LHCN-M2 (cell line): ENCODE data around the gene MANBA. TPM values are rescaled to one million over a fixed set of nuclear protein-coding genes. Genes with fewer than 3 reads are reported as not detected.

Source experiments
- DNase-seq: peaks from one replicate; pipeline ENCODE4 v3.0.0-alpha.2; 2012; ENCODE audit warnings: low read depth
- total RNA-seq: library from RNA; depleted of rRNA; stranded (reverse); fragments of >200 nt; gene quantifications from 2 replicates; pipeline ENCODE4 v1.2.3, GENCODE V29; 2014

MANBA gene
- total RNA-seq, 1 experiment from 2014 or later = 24.4 TPM

DNA sequence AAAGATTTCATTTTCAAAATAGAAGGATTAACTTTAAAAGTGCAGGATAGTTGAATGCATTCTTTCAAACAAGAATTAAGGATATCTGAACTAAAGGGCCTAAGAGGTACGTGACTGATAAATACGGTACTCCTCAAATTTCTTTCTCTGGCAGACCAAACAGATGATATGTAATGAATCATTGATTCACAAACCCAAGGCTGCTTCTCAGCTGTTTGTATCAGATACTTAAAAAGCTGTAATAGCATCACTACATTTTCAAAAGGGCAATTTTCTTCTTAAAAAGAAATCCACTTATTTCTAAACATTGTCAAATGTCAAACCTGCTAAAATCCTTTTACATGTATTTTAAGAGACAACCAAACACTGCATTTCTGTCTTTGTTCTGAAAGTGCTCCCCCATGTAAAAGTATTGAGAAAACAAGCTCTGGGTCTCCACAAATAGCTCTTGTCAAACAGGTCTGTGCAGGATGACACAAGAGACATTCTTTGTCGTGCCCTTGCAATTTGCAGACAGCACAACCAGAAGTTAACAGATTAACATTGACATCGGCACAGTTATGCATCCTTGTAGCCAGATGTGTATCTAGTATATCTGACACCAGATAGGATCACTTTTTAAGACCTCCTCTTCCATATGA lies 82.0 kb downstream of the MANBA start:
- DNase-seq = peak; percentile 73

DNA sequence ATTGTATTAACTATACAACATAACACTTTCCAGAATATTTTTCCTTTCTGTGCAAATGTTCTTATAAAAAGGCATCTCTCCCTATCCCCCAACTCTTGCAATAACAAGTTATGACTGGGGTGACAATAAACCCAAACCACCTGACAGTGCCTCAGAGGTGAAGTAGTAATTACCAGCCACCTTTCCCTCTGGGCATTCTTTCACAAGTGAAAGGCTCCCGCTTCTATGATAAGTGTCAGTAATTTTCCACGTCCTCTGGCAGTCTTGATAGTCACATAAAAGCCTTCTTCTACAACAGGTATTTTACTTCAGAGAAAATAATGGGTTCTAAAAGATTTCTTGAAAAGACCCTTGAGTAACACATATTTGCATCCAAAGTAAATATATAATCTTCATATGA lies 82.7 kb downstream of the MANBA start:
- DNase-seq = no peak

DNA sequence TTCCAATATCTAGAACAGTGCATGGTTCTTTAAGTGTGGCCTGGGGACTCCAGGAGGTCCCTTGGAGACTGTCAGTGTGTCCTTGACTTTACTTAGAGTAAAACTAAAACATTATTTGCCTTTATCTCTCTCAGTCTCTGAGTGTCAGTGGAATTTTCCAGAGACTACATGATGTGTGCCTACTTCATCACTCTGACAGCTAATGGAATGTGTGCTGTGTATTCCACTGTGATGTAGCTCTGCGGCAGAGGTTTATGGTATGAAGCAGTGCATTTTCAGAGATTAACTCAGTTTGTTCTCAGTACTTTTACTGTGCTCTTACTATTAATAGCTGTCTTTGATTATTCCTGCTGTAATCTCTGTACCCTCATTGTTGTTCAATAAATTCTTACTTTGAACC lies 85.6 kb downstream of the MANBA start:
- DNase-seq = no peak

DNA sequence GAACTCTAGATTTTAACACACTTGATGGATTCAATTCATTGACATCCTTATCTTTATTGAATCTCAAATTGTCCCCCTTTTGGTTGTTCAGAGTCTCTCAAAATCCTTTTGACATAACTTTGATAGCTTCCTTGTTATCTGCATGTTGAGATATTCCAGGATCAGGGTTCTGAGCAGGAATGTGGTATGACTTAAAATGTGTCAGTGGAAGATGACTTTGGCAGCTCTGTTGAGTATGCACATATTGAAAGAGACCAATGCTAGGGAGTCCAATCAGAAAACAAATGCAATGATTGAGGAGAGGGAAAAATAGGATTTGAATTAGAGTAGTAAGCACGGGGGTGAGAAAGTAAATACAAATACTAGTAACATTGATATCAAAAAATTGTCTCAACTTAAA lies 93.8 kb downstream of the MANBA start:
- DNase-seq = no peak

DNA sequence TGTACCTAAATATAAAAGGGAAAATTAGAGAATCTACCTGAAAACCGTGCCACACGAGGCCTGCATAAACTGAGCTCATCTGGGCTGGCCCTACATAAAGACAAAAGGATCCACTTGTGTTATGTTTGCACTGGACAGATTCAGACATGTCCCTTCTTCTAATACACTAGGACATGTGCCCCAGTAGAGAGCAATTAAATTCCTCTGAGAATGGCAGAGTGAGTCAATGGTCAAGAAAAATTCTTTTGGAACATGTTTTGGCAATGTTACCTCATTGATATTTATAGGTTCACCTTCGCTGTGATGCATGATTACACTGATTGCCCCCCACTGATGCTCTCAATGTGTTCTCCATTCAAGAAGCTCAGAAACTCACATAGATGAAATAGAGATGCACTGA lies 95.2 kb downstream of the MANBA start:
- DNase-seq = peak; percentile 44

DNA sequence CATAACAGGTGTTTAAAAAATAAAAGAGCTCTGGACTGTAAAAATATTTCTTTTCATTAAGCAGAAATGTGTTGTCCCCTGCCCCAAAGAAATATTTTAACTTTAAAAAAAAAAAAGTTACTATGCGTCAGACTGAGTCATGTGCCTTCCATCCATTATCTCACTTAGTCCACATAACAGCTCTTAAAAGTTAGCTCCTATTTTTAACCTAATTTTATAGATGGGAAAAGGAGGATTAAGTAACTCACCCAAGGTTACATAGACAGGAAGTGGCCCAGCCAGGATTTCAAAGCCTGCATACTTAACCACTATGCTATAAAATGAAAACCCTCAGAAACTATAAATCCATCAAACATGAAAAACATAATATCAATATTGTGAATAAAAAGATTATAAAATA lies 97.7 kb downstream of the MANBA start:
- peak; percentile 78 for DNase-seq

DNA sequence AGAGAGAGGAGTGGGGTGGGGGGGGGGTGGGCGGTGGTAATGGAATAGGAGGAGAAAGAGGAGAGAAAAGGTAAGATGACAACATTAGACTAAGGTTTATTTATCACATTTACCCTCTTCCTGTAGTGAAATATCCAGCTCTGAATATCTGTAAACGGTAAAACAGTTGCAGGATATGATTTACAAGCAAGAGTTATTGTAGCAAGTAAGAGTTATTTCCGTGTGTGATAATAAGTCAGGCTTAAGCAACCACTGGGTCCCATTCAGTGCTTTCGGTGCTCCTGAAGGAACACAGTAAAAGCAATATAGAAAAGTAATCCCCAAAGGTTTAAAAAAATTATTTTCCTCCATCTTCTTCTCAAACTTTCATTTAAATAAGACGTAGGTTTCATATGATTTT lies 103.6 kb downstream of the MANBA start:
- DNase-seq = no peak

DNA sequence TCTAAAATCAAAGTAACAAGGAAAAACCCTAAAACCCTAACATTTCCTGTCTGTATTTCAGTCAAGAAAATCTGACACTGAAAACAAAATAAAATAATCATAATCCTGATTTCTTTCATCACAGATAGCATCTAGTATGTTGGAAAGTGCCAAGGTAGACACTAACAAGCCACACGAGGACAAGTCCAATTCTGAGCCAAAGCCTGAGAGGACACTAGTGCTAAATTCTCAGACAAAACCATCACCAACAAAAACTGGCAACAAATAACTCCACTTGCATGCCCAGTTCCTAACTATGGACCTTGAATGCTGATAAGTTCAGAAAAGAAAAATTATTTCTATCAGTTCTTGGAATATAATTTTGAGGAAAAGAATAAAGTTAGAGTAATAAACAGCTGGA lies 113.7 kb downstream of the MANBA start:
- DNase-seq = no peak

DNA sequence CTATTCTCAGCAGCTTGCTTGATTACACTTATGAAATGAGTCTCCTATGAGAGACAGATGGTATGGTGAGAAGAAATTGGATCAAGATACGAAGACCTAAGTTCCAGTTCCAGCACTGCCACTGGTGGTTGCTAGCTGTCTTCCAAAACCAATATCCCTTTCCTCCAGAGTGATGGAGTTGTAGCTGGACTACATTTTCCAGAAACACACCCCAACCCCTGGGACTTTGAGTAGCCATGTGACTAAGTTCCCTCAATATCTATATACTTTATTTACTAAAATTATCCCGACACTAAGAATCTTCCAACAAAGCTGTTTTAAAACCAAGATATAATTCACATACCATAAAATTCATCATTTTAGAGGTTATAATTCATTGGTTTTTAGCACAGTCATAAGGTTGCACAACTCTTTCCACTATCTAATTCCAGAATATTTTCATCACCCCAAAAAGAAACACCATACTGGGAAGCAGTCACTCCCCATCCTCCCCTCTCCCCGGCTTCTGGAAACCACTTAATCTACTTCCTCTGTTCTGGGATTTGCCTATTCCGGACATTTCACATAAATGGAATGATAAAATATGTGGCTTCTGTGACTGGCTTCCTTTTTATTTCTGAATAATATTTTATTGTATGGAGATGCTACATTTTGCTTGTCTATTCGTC lies 118.0 kb downstream of the MANBA start:
- peak; percentile 62 for DNase-seq

DNA sequence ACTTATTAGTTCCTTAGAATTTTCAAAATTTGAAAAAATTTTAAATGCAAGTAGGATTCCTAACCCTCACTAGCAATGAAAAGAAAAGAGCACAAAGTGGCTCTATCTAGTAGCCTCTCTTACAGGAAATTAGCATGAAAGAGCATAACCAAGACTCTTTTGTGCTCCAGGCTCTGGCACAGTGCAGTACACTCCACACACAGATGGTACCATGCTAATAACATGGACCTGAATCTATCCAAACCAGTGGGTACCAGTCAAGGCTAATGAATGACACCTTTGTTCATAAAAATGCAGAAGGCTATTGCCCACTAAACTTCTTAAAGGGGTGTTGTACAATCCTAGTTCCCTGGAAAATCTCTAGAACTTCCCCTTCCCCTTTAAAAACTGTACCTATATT lies 119.0 kb downstream of the MANBA start:
- no peak for DNase-seq

DNA sequence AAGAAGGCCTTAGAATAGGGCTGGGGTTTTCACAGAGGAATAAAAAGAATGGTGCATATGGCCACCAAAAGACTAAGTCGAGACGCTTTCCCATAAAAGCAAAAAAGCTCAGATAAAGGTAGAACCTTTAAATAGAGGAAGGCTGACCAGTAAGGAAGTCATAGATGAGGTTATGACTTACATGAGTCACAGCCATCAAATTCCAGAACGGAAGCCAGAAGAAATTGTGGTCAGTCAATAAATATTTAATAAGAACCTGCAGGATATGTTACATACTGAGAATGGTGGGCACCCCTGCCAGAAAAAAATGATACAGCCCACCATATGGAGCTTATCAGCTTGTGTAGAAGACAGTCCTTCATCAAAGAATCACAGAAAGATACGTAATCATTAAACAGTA lies 120.1 kb downstream of the MANBA start:
- peak; percentile 64 for DNase-seq

DNA sequence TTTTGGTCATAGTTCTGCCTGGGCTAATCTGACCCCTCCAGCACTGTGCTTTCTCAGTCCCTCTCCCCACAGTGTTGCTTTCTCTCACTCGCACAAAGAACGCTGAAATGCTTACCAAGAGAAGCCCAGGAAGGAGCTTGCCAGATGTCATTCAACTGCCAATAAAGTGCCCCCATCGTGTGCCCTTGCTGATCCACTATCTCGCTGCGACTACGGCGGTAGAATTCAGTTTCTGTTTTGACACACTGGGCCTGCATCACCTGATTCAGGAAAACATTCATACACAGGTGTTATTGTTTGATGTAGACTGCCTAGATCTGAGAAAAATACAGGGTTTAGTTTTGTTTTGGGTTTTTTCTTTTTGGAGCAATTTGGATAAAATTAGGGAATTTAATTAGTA lies 121.2 kb downstream of the MANBA start:
- no peak for DNase-seq

DNA sequence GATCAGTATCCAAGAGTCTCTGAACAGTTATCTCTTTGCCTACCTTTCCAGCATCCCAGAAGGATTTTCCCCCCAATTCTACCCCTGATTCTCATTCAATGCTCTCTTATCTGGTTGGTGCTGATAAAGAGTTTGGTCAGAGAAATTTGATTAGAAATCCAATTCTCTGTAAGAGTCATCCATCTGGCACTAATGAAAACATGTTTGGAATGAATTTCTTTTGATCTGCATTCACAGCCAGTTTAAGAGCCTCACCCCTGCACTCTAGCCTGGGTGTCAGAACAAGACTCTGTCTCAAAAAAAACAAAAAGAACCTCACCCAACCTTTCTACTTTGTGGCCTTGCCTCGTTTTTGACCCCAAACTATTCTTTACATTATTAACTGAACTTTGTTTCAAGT lies 122.1 kb downstream of the MANBA start:
- no peak for DNase-seq

DNA sequence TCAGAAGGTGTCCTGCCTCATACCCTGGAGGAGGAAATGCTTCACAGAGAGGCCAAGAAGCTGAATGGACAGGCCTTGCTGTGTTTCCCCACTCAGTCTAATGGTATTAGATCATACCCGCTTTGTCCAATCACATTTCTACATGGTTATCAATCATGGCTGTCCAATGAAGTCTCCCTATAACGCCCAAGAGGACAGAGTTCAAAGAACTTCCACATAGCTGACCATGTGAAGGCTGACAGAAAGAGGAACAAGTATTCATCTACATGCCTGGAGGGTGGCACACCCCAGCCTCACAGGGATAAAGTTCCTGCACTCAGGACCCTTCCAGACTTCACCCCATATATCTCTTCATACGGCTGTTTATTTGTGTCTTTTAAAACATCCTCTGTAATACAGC lies 123.4 kb downstream of the MANBA start:
- no peak for DNase-seq

DNA sequence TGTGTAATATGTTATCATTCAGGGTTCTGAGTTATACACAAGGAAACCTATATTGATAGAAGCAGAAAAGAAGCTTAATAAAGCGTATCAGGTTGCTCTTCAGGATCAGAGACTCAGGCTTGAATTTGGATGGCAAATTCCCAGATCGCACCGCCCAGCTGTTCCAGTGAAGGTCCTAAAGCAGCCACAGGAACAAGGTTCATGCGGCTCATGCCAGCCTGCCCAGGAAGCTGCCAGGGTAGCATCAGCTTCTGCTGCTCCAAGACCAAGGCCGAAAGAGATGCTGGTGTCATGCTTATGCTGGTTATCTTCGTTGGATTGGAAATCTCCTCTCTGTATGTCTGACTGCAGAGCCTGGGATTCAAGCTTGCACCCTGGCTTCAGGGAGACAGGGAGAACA lies 127.7 kb downstream of the MANBA start:
- DNase-seq = no peak

DNA sequence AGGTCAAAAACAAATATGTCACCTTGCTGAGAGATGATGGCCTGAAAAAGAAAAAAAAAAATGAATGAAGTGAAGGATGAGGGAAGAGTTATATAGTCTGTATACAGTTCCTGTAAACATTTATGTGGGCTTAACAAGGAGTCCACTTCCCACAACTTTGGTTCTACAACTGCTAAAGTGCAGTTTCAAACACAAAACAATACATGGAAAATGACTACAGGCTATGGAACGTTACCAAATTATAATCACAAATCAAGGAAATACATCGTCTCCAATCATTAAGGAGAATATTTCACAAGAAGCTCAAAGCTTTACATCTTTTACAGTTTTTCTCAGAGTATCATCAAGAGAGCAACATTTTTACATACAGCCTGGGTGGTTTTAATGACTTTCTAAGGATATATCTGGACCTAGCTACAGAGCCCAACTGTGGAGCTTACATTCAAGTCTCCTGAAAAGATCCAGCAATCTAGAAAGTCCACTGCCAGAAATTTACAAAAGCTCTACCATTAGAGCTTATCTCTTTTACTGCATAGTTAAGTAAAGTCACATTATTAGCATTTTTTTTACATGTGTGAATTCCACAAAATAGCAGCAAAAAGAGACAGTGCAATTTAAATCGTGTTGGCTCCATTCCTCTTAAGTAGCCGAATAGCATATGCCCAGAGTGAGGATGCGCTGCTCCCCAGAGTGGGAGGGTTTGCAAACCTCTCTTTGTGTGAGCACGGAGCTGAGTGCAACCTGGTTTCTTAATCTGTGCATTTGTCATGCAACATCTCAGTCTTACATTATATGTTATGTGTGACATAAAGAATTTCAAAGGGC lies 128.3 kb downstream of the MANBA start:
- no peak for DNase-seq

DNA sequence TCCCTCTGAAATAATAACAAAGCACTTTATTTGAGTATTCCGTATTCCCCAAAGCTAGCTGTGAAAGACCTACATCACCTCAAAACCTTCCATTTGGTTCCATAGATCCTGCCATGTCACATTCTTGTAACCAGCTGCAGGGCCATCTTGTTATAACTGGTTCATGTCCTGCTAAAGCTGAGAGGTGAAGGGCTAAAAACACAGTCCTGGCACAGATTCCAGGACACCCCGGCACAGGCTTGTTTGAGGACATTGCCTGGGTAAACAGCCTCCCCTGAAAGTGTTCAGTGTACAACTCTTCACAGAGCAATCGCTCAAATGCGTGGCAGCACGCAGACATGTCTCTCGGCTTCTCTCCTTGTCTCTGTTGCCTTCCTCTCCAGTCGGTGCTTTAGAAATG lies 129.2 kb downstream of the MANBA start:
- no peak for DNase-seq

DNA sequence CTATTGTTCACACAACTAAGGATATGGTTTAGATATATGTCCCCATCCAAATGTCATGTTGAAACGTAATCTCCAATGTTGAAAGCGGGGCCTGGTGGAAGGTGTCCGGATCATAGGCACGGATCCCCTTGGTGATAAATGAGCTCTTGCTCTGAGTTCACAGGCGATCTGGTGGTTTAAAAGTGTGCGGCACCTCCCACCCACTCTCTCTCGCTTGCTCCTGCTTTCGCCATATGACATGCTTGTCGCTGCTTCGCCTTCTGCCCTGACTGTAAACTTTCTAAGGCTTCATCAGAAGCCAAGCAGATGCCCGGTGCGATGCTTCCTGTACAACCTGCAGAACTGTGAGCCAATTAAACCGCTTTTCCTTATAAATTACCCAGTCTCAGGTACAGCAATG lies 131.1 kb downstream of the MANBA start:
- DNase-seq = no peak

DNA sequence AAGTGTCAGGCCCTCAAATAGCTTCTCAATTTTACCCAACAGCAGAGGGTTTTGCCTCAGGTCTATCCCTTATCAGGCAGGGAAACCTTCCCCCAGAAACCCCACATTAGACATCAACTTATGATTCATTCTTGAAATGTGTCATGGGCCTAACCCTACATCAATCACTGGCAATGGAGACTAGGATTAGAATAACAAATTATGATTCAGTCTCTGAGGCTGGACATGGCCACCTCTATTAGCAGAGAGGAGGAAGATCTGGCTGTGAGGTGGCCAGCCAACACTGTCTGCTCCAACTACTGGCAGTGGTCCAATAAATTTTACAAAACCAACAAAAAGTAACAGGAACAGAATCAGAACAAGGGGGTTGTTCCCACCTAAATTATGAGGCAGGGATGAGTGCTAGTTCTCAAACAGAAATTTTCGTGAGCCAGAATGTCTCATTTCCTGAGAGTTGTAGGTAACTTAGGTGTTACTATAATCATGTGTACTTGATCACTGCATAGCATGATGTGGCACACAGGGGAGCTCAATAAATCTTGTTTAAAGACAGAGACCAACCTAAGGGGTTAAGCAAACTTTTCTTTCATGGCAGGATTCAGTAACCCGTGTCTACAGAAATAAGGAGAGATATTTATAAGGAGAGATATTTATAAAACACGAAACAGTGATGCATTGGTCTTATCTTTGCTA lies 132.8 kb downstream of the MANBA start:
- peak; percentile 73 for DNase-seq

DNA sequence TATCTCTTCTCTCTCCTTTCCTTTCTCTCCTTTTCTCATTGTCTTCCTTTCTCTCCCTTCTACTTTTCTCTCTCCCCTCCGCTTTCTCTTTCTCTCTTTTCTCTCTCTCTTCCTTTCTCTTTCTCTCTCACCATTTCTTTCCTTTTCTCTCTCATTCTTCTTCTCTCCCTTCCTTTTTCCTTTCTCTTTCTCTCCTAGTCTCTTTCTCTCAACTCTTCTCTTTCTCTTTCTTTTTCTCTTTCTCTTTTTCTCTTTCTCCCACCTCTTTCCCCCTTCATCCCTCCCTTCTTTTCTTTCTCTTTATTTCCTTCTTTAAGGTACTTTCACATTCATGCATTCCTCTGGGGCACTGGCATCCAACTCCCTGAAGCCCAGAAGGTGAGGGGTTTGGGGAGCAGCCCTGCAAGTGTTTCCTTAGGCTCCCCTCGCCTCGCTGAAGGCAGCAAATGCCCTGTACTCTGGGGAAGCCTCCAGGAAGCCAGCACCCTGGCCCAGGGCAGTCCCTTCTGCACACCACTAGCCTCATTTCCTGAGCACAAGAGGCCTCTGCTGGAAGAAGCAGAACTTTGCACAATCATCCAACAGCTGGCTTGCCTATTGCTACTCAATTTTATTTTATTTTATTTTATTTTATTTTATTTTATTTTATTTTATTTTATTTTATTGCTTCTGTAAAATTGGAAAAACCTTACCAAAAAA lies 135.4 kb downstream of the MANBA start:
- DNase-seq = peak; percentile 56

DNA sequence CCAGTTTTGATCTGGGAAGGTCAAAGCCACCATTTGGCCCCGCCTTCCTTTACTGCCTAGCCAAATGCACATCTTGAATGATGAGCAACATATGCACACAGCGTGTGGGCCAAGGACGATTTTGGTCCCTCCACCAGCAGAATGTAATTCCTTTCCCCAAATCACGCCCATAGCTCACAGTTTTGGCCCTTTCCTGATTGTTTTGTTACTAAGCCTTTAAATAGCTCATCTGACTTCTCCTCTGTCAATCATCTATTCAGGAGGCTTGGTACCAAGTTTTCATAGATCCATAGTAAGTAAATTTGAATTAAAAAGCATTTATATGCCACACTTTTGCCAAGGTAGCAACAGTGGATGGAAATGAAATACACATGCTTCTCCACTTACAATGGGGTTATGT lies 136.3 kb downstream of the MANBA start:
- DNase-seq = no peak

DNA sequence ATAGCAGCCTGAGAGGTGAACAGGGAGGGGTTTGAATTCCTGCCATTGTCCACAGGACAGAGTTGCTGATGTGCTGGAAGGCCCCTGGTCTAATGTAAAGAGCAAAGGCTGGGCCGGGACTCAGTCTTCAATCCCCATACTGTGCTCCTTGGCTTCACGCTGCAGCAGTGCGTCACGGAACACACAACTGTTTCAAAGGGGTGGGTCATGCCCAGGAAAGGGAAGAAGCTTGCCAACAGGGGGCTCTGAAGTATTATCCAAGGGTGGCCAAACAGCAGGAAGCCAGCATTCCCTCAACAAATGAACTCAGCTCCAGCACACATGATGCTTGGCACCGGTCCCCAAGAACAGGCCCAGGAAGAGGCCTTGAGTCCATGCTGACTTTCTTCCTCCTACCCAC lies 137.1 kb downstream of the MANBA start:
- DNase-seq = peak; percentile 65
